Astrocyte (in vitro differentiated cells and primary cell): ENCODE measurements around the gene STC2. TPM values are rescaled to one million over a fixed set of nuclear protein-coding genes. Genes with fewer than 3 reads are reported as not detected.
A peak's percentile ranks its signal among the peaks of the same experiment; 100 is the strongest.

ENCODE experiments used
- DNase-seq: peaks from one replicate; pipeline ENCODE4 v3.0.0-alpha.2; 2010; ENCODE audit warnings: low read depth
- FAIRE-seq: peaks from 2 replicates; lab custom pipeline; 2011; peaks lifted over from hg19 to GRCh38; lab: Jason Lieb, UNC
- H2AFZ ChIP-seq: 2 replicates; pipeline ENCODE4 v1.6.0; 2012; ENCODE audit warnings: low read depth, low read length, inconsistent platforms
- H3K27ac ChIP-seq: 2 replicates; pipeline ENCODE4 v1.5.1; 2011; ENCODE audit warnings: low read depth, low read length, inconsistent platforms
- H3K27me3 ChIP-seq: 2 replicates; pipeline ENCODE4 v1.6.0; 2011; ENCODE audit warnings: low read length, inconsistent platforms; ENCODE audit not compliant: insufficient read depth
- H3K36me3 ChIP-seq: 2 replicates; pipeline ENCODE4 v1.5.1; 2011; ENCODE audit warnings: low read length, inconsistent platforms; ENCODE audit not compliant: insufficient read depth
- H3K4me1 ChIP-seq: 2 replicates; pipeline ENCODE4 v1.5.1; 2011; ENCODE audit warnings: low read length, inconsistent platforms; ENCODE audit not compliant: insufficient read depth
- H3K4me2 ChIP-seq: 2 replicates; pipeline ENCODE4 v1.6.0; 2012; ENCODE audit warnings: low read length, inconsistent platforms
- H3K4me3 ChIP-seq: 2 replicates; pipeline ENCODE4 v1.5.1; 2011; ENCODE audit warnings: low read depth, mild to moderate bottlenecking, low read length, inconsistent platforms; ENCODE audit not compliant: insufficient read depth
- H3K79me2 ChIP-seq: 2 replicates; pipeline ENCODE4 v1.6.0; 2012; ENCODE audit warnings: mild to moderate bottlenecking, low read length, inconsistent platforms; ENCODE audit not compliant: insufficient read depth
- H3K9ac ChIP-seq: 2 replicates; pipeline ENCODE4 v1.6.0; 2012; ENCODE audit warnings: mild to moderate bottlenecking, low read length, inconsistent platforms
- H3K9me3 ChIP-seq: 2 replicates; pipeline ENCODE4 v1.5.1; 2012; ENCODE audit warnings: low read depth, mild to moderate bottlenecking, low read length, inconsistent platforms; ENCODE audit not compliant: insufficient read depth
- H4K20me1 ChIP-seq: 2 replicates; pipeline ENCODE4 v1.6.0; 2012; ENCODE audit warnings: low read length, inconsistent platforms; ENCODE audit not compliant: insufficient read depth
- H3K27ac Mint-ChIP-seq: one replicate; pipeline ENCODE4 v1.8.0; 2021; ENCODE audit warnings: mild to moderate bottlenecking, mixed read lengths; ENCODE audit not compliant: unreplicated experiment
- H3K27me3 Mint-ChIP-seq: one replicate; pipeline ENCODE4 v1.8.0; 2021; ENCODE audit warnings: low read depth, mixed read lengths; ENCODE audit not compliant: unreplicated experiment
- H3K36me3 Mint-ChIP-seq: one replicate; pipeline ENCODE4 v1.8.0; 2021; ENCODE audit warnings: low read depth, mixed read lengths; ENCODE audit not compliant: unreplicated experiment
- H3K4me1 Mint-ChIP-seq: one replicate; pipeline ENCODE4 v1.8.0; 2021; ENCODE audit warnings: low read depth, mixed read lengths; ENCODE audit not compliant: unreplicated experiment
- H3K4me3 Mint-ChIP-seq: one replicate; pipeline ENCODE4 v1.8.0; 2021; ENCODE audit warnings: mild to moderate bottlenecking, moderate library complexity, mixed read lengths; ENCODE audit not compliant: unreplicated experiment
- H3K9me3 Mint-ChIP-seq: one replicate; pipeline ENCODE4 v1.8.0; 2021; ENCODE audit warnings: mild to moderate bottlenecking, mixed read lengths; ENCODE audit not compliant: unreplicated experiment
- CTCF ChIP-seq: IDR thresholded peaks from 2 replicates; pipeline ENCODE4 v1.5.1; 2011; ENCODE audit warnings: low read depth, mild to moderate bottlenecking, inconsistent platforms, low read length, moderate library complexity; ENCODE audit not compliant: insufficient read depth
- EZH2 ChIP-seq: IDR thresholded peaks from 2 replicates; pipeline ENCODE4 v1.6.1; 2012; ENCODE audit warnings: mild to moderate bottlenecking, low read length, inconsistent platforms; ENCODE audit not compliant: insufficient read depth
- total RNA-seq: library from RNA; stranded (reverse); gene quantifications from 2 replicates; pipeline ENCODE4 v1.2.1, GENCODE V29; 2021

Gene STC2
- total RNA-seq, 1 donor from 2014 or later = 206 TPM

- peaks cover 5% of the 10 kb centered on the region for H3K36me3 Mint-ChIP-seq
- H3K27me3 Mint-ChIP-seq = peaks cover 13% of the 10 kb centered on the region
- no peaks in the 10 kb centered on the region for H4K20me1 ChIP-seq
- no peaks in the 10 kb centered on the region for H3K4me1 ChIP-seq
- H3K27me3 ChIP-seq = no peaks in the 10 kb centered on the region
- H3K4me1 Mint-ChIP-seq = no peaks in the 10 kb centered on the region
- H3K4me2 ChIP-seq = no peak overlapping the region
- no peak overlapping the region for H3K4me3 Mint-ChIP-seq
- no peak for FAIRE-seq
- H3K9ac ChIP-seq = no peak overlapping the region
- DNase-seq = no peak
- H3K27ac Mint-ChIP-seq = no peak overlapping the region
- no peak overlapping the region for H3K27ac ChIP-seq
- no peaks in the 10 kb centered on the region for H3K79me2 ChIP-seq
- no peak overlapping the region for H3K4me3 ChIP-seq
- no peak overlapping the region for H2AFZ ChIP-seq
- H3K36me3 ChIP-seq = no peaks in the 10 kb centered on the region
- TF ChIP-seq EZH2 = no peak
- H3K9me3 Mint-ChIP-seq = no peaks in the 10 kb centered on the region
- H3K9me3 ChIP-seq = no peaks in the 10 kb centered on the region
Measured at GRCh38 chr5:173342813-173343755, 14.9 kb upstream of the STC2 start.

- no peak overlapping the region for H3K27ac ChIP-seq
- no peak overlapping the region for H3K4me2 ChIP-seq
- no peaks in the 10 kb centered on the region for H3K36me3 ChIP-seq
- H3K4me1 ChIP-seq = no peaks in the 10 kb centered on the region
- peak overlapping the region; percentile 30 for H2AFZ ChIP-seq
- H3K79me2 ChIP-seq = no peaks in the 10 kb centered on the region
- Mint-ChIP-seq H3K4me1 (no peaks in the 10 kb centered on the region), H3K36me3 (peaks cover 5% of the 10 kb centered on the region), H3K27me3 (peaks cover 12% of the 10 kb centered on the region), H3K27ac (no peak overlapping the region), H3K9me3 (no peaks in the 10 kb centered on the region), H3K4me3 (no peak overlapping the region)
- no peaks in the 10 kb centered on the region for H3K27me3 ChIP-seq
- TF ChIP-seq CTCF (no peak), EZH2 (no peak)
- no peaks in the 10 kb centered on the region for H4K20me1 ChIP-seq
- no peak overlapping the region for H3K9ac ChIP-seq
- no peaks in the 10 kb centered on the region for H3K9me3 ChIP-seq
- no peak for FAIRE-seq
- DNase-seq = no peak
- H3K4me3 ChIP-seq = no peak overlapping the region
Measured at GRCh38 chr5:173341961-173342430, 13.8 kb upstream of the STC2 start.

GRCh38 chr5:173340984-173341383, 12.8 kb upstream of the STC2 start:
- no peaks in the 10 kb centered on the region for H3K9me3 Mint-ChIP-seq
- FAIRE-seq = no peak
- no peak for TF ChIP-seq EZH2
- TF ChIP-seq CTCF = no peak

More at GRCh38 chr5:173340984-173341383, 12.8 kb upstream of the STC2 start:
- Histone ChIP-seq H3K79me2 (no peaks in the 10 kb centered on the region), H4K20me1 (no peaks in the 10 kb centered on the region), H3K4me3 (no peak overlapping the region), H3K4me1 (no peaks in the 10 kb centered on the region), H3K9me3 (no peaks in the 10 kb centered on the region), H3K9ac (no peak overlapping the region), H3K27ac (no peak overlapping the region), H2AFZ (no peak overlapping the region), H3K36me3 (no peaks in the 10 kb centered on the region), H3K27me3 (no peaks in the 10 kb centered on the region), H3K4me2 (no peak overlapping the region)
- DNase-seq = no peak
- Mint-ChIP-seq H3K4me1 (no peaks in the 10 kb centered on the region), H3K4me3 (no peak overlapping the region), H3K36me3 (peaks cover 5% of the 10 kb centered on the region), H3K27me3 (peaks cover 15% of the 10 kb centered on the region), H3K27ac (no peak overlapping the region)
